GM19025 (cell line): Measurements from ENCODE around the gene TREML1.

Source experiments
- ATAC-seq: cut with Tn5 transposase; IDR thresholded peaks from one replicate; pipeline ENCODE4 v1.9.1; 2021; ENCODE audit warnings: mild to moderate bottlenecking, low read depth, moderate library complexity; ENCODE audit not compliant: unreplicated experiment

The TREML1 gene

GRCh38 chr6:41181566-41181965, 27.4 kb upstream of the TREML1 start:
- no peak for ATAC-seq

- ATAC-seq = no peak
Observed at GRCh38 chr6:41179163-41179562, 25.0 kb upstream of the TREML1 start.

- no peak for ATAC-seq
Observed at GRCh38 chr6:41177695-41178094, 23.5 kb upstream of the TREML1 start.

- no peak for ATAC-seq
Observed at GRCh38 chr6:41177287-41177686, 23.1 kb upstream of the TREML1 start.

GRCh38 chr6:41176189-41176588, 22.0 kb upstream of the TREML1 start:
- no peak for ATAC-seq

- ATAC-seq = no peak
Observed at GRCh38 chr6:41175084-41175483, 20.9 kb upstream of the TREML1 start.

- ATAC-seq = no peak
Observed at GRCh38 chr6:41174610-41175009, 20.5 kb upstream of the TREML1 start.

GRCh38 chr6:41171908-41172307, 17.8 kb upstream of the TREML1 start:
- ATAC-seq = no peak

GRCh38 chr6:41170547-41171160, 16.5 kb upstream of the TREML1 start:
- ATAC-seq = no peak

- no peak for ATAC-seq
Observed at GRCh38 chr6:41167173-41167963, 13.2 kb upstream of the TREML1 start.

- ATAC-seq = no peak
Observed at GRCh38 chr6:41164551-41165120, 10.5 kb upstream of the TREML1 start.

GRCh38 chr6:41163419-41163717, 9.2 kb upstream of the TREML1 start:
- no peak for ATAC-seq

- ATAC-seq = no peak
Observed at GRCh38 chr6:41162687-41163418, 8.7 kb upstream of the TREML1 start, which contains the start of gene TREM2. TSS of gene TREM2 (minus strand) at chr6:41163116. CDS start at chr6:41163082, 34 bp downstream.

GRCh38 chr6:41161851-41162552, 7.9 kb upstream of the TREML1 start:
- ATAC-seq = no peak

GRCh38 chr6:41161380-41161779, 7.2 kb upstream of the TREML1 start:
- no peak for ATAC-seq

- ATAC-seq = no peak
Observed at GRCh38 chr6:41160933-41161332, 6.8 kb upstream of the TREML1 start.

GRCh38 chr6:41159415-41160082, 5.4 kb upstream of the TREML1 start:
- no peak for ATAC-seq

- ATAC-seq = no peak
Observed at GRCh38 chr6:41157323-41157722, 3.2 kb upstream of the TREML1 start.

GRCh38 chr6:41156771-41157170, 2.6 kb upstream of the TREML1 start:
- ATAC-seq = no peak

GRCh38 chr6:41156001-41156400, 1.9 kb upstream of the TREML1 start:
- ATAC-seq = no peak
